Peyer's patch (tissue), 4 donors: Measurements from ENCODE around the gene STK40.

Experiments
- POLR2A ChIP-seq, 2 donors: fragments of 450-650 bp; IDR thresholded peaks; one replicate each; pipeline ENCODE4 v1.5.1; 2017; ENCODE audit warnings: antibody characterized with exemption in 2 of 2, mild to moderate bottlenecking in 2 of 2, moderate library complexity in 2 of 2
- TF ChIP-seq, protein P1 (sequence below), 6 experiments: fragments of 450-650 bp in 4 of 6; fragments of 200-600 bp in 2 of 6; sonication (generic) in 1 of 6; IDR thresholded peaks; one replicate each; pipeline ENCODE4 v1.5.1; 2017 to 2019; ENCODE audit warnings: antibody characterized with exemption in 6 of 6, mild to moderate bottlenecking in 3 of 6, moderate library complexity in 1 of 6

DNA sequence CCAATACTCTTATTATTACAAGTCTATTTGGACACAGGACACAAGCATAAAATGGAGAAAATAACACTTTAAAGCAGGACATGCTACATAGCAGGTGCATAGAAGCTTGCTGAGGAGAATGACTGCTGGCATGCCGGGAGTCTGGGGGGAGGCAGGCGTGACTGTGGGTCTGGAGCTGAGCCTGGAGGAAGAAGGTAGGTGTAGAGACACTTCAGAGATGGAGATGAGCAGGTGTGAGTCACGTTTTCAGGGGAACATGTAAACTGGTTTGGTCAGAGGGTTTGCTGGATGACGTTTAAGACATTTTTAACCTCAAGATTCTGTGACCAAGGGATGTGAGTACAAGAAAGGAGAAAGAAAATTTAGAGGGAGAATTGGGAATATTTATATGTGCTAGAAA is 40.1 kb upstream of the STK40 start:
- TF ChIP-seq, protein P1, sequence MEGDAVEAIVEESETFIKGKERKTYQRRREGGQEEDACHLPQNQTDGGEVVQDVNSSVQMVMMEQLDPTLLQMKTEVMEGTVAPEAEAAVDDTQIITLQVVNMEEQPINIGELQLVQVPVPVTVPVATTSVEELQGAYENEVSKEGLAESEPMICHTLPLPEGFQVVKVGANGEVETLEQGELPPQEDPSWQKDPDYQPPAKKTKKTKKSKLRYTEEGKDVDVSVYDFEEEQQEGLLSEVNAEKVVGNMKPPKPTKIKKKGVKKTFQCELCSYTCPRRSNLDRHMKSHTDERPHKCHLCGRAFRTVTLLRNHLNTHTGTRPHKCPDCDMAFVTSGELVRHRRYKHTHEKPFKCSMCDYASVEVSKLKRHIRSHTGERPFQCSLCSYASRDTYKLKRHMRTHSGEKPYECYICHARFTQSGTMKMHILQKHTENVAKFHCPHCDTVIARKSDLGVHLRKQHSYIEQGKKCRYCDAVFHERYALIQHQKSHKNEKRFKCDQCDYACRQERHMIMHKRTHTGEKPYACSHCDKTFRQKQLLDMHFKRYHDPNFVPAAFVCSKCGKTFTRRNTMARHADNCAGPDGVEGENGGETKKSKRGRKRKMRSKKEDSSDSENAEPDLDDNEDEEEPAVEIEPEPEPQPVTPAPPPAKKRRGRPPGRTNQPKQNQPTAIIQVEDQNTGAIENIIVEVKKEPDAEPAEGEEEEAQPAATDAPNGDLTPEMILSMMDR (IDR thresholded peaks at IDR 0.05), result no peak
- TF ChIP-seq POLR2A (IDR thresholded peaks at IDR 0.05), result no peak
